NCI-H345 treated with DMSO at 0.1 percent for 48 hours (cell line): ENCODE data around the gene ZHX3.
"Not testable (repeated sequence)": the region's sequence is repeated elsewhere in the genome, so short reads cannot be mapped to it uniquely, and the experiment has no call there.

Experiments
- DNase-seq: peaks from one replicate; lab custom pipeline; 2025; ENCODE audit not compliant: unreplicated experiment; lab: John Stamatoyannopoulos, UW

The ZHX3 gene

GRCh38 chr20:41260734-41261220 is 56.8 kb downstream of the ZHX3 start:
- no peak for DNase-seq

- no peak for DNase-seq
Observed at GRCh38 chr20:41259309-41259708, 58.2 kb downstream of the ZHX3 start.

DNA sequence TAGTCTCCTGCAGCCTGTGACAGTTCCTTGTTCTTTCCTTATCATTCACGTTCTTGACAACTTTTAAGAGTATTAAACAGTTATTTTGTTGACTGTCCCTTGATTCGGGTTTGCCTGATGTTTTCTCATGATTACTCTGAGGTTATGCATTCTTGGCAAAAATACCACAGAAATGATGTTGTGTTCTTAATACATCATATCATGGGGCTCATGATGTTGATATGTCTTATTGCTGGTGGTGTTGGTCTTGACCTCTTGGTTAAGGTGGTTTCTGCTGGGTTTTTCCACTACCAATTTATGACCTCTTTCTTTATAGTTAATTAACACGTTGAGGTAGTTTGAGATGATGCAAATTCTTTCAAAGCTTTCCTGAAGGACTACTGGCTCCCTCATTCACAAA is 59.1 kb downstream of the ZHX3 start:
- no peak for DNase-seq

DNA sequence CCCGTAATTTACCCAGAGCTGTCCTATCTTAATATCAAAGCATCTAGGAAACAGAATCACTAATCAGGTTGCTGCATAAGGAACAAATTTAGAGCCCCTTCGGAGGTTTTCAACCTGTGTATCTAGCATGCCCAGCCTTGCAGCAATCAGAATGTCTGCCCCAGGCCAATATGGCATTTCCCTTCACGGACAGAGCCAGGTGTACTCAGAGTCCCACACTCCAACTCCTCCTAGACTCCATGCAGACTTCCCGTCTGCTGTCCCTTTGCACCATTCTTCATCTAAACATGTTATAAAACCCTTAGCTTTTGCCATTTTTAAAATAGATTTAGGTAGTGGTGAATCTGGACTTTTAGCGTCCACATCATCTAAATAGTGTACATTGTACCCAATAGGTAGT is 61.0 kb downstream of the ZHX3 start:
- no peak for DNase-seq

GRCh38 chr20:41255655-41256054 is 61.9 kb downstream of the ZHX3 start:
- DNase-seq: no peak

DNA sequence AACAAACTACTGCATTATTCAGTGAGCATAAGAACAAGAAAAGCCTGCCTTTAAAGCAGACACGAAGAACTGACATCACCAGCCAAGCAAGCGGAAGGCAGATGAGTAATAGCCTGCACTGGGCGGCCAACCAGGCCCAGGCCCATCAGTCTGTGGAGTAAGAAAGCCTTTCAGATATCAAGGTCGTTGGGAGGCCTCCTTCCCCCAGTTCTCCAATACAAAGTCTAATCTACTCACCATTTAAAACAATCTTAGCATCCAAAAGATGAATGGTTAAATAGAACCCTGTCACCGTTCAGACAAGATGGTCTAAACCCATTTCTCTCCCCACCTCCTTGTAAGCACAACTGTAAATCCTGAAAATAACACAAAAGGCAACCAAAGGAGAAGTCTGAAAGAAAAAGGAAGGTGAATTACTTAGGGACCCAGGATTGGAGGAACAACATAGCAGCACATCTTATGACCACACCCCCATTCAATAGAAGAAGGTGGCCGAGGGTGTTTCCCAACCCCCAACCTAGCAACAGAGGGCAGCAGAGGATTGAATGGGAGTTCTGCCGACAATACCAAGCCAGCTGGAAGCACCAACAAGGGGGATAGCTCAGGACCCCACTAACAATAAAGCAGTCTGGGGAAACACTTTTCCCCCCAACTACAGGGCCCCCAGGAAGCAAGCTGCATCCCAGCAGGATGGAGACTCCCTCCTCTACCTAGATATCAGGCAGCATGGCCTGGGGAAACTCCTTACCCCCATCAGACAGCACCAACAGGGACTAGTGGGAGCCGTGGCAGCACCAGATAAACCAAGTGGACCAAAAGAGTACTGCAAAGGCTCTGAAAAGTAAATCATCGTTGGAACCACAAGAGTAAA is 67.9 kb downstream of the ZHX3 start:
- DNase-seq: no peak

- no peak for DNase-seq
Observed at GRCh38 chr20:41248368-41249024, 69.0 kb downstream of the ZHX3 start.

GRCh38 chr20:41247523-41248367 is 69.8 kb downstream of the ZHX3 start:
- no peak for DNase-seq

GRCh38 chr20:41245086-41245707 is 72.3 kb downstream of the ZHX3 start:
- DNase-seq: no peak

DNA sequence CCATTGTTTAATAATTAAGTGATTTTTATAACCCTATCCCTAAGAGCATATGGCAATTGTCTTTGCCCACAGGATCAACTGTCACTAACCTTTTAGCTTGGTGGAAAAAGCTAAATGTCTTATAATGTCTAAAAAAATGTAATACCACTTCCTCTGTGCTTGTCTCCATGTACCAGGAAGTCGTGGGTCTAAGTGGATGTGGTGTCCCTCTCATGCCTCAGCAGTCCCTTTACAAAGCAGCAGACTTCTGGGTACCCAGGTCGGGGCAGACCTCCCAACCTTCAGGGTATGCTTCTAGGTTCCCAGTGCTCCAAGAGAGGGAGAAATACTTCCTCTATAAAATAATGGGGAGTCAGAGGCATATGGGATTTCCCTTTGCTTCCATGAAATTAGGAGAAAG is 74.7 kb downstream of the ZHX3 start:
- DNase-seq: no peak

DNA sequence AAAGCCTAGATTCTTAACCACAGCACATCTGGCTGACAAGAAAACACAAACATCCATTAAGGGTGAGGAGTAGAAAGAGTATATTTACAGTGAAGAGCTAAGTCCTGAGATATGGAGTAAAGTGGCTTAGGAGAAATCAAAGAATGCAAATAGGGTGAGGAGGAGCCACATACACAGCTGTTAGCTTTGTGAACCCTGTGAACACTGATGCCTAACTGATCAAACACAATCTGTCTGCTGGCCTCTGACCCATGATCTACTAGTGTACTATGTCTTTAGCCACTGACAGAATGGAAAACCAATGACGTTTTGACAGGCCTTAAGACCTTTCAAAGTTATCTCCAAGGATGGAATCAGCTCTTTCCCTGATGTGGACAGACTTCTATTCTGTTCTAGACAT is 75.2 kb downstream of the ZHX3 start:
- DNase-seq: no peak

- not testable (repeated sequence) for DNase-seq
Observed at GRCh38 chr20:41237233-41237632, 80.3 kb downstream of the ZHX3 start.

- not testable (repeated sequence) for DNase-seq
Observed at GRCh38 chr20:41236818-41237217, 80.7 kb downstream of the ZHX3 start.

GRCh38 chr20:41234546-41234945 is 83.0 kb downstream of the ZHX3 start:
- no peak for DNase-seq

- DNase-seq: no peak
Observed at GRCh38 chr20:41234041-41234440, 83.5 kb downstream of the ZHX3 start.

DNA sequence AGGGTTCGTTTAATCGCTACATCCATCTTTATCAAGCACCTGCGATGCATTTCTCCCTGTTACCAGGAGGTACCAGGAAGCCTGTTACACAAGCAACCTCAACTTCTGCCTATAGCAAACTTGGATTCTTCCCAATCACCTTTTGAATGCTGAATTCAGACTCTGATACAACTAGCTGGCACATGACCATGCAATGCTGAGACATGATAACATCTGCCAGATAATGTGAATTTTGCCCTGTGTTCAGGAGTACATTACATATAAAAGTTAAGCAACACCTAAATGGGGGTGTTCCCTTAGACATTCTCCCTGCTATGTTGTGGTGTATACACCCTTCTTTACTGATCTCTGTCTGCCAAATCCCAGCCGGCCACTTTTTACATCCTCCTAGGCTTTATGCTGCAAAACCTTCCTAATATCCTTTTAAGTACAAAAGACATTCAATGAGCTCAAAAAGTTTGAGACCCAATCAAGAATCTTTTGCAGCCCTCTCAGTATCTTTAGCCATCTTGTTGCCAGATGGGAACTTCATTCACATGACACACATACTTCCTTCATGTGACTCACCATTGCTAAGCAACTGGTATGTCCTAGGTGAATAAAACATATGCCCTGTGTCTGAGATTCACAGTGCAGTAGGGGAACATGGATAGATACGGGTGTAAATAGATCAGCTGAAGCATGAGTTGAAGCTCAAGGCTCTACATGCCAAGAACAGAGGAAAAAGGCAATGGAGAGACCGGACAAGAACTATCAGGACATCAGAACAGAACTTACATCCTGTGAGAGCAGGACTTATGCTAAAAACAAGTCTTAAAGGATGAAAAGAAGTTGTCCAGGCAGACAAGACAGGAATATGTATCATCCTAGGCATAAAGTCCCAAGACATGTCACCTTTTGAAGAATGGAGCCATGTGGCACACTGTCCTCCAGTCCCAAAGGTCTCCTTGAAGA is 84.3 kb downstream of the ZHX3 start:
- DNase-seq: no peak

DNA sequence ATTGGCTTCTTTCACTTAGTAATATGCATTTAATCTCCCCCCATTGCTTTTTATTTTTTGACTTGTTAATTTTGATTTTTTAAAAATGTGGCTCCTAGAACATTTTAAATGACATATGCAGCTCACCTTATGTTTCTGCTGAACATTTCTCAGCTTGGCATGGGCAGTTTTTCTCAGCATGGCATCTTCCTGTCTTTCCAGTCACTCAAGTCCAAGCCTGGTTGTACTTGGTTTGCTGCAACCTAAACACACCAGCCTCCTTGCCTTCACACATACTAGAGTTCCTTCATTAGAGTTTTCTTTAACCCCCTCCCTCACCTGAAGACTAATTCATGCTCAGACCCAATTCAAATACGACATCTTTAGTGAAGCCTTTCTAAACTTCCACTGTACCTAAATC is 86.4 kb downstream of the ZHX3 start:
- no peak for DNase-seq

DNA sequence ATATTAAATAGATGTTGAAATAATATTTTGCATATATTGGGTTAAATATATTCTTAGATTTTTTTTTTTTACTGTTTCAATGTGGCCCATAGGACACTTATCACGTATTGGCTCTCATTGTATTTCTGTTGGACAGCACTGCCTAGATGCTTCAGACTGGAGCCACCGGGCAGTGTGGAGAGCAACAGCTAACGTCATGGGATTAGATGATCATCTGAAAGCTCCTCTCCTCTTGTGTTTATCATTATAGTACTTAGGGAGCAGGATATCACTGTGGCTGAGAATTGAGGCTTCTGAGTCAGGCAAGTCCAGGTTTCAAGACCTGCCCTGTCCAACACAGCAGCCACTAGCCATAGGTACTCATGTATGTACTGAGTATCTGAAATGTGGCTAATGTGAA is 87.4 kb downstream of the ZHX3 start:
- DNase-seq: no peak

- no peak for DNase-seq
Observed at GRCh38 chr20:41229259-41229658, 88.3 kb downstream of the ZHX3 start.

DNA sequence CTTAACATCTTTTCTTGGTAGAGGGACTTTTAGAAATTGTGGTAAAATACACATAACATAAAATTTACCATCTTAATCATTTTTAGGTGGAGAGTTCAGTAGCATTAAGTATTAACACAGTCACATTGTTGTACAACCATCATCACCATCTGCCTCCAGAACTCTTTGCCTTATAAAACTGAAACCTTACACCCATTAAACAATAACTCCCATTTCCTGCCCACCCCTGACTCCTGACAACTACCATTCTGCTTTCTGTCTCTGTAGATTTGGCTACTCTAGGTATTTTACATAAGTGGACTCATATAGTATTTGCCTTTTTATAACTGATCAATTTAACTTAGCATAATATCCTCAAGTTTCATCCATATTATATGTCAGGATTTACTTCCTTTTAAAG is 88.7 kb downstream of the ZHX3 start:
- no peak for DNase-seq
